ENCODE results near the gene TNC.

TNC gene

DNA sequence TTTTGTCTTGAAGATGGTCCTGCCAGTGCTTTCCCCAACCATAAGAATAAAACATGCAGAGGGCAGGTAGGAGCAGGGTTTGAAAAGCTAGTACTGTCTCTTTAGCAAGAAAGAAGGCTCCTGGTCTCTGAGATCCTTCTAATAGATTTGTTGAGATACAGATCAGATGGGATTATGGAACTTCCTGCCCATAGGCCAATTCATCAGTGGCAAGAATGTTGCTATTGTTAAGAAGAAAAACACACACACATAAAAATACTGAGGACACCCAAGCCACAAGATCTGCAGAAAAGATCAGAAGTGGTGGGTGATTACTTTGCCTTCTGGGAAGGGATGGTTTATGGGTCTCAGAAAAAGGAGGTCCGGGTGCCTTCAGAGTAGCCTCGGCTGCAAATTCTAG, 59.8 kb downstream of the TNC start:
- 85 to 90% methylated on average over 2 of the region's 2 CpGs for WGBS, 2 experiments (ENCODE audit: insufficient coverage in 2 of 2)

GRCh38 chr9:115057559-115057958, 60.4 kb downstream of the TNC start:
- Histone ChIP-seq H3K4me1 (ENCODE audit: control insufficient read depth, insufficient read depth, low read length, poor library complexity, severe bottlenecking) (peaks cover 13% of the 10 kb centered on the region), H3K9me3 (ENCODE audit: control insufficient read depth, low read length) (no peaks in the 10 kb centered on the region), H3K27ac (ENCODE audit: low read depth, low read length, severe bottlenecking) (no peak overlapping the region), H3K36me3 (ENCODE audit: control insufficient read depth, insufficient read depth, low read length) (no peaks in the 10 kb centered on the region), H3K4me3 (ENCODE audit: extremely low read depth, insufficient read depth, low read length, poor library complexity, severe bottlenecking) (no peak overlapping the region)

More for the DNA sequence above, 59.8 kb downstream of the TNC start:
- no peaks in the 10 kb centered on the region for H3K36me3 ChIP-seq (ENCODE audit: control insufficient read depth, insufficient read depth, low read length)
- no peak overlapping the region for H3K27ac ChIP-seq (ENCODE audit: low read depth, low read length, severe bottlenecking)
- H3K4me1 ChIP-seq (ENCODE audit: control insufficient read depth, insufficient read depth, low read length, poor library complexity, severe bottlenecking) = peaks cover 17% of the 10 kb centered on the region
- H3K4me3 ChIP-seq (ENCODE audit: extremely low read depth, insufficient read depth, low read length, poor library complexity, severe bottlenecking) = no peak overlapping the region
- H3K9me3 ChIP-seq (ENCODE audit: control insufficient read depth, low read length) = no peaks in the 10 kb centered on the region

DNA sequence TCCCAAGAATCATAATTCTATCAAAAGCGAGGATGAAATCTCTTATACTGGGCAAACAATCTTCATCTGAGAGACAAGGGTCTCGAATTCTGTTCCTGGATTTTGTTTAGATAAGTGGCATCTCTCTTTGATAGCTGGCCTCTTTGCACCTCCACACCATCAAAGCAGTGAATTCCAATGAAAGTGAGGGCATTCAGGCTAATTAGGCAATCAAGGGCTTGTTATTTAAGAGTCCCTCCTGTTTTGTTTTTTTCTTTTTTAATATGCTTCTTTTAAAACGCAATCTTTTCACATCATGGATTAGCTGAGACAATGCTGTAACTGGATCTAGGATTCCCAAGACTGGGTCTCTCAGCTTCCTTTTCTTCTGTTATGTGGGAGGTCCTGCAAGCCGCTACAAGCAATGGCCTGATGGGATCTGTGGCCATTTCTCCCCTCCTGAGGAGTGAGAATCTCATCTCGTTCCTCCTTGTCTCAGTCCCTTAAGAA, 67.9 kb downstream of the TNC start:
- WGBS, 2 experiments (ENCODE audit: insufficient coverage in 2 of 2) = no CpG with 5 or more reads among the region's 5 CpGs
- Histone ChIP-seq H3K4me1 (ENCODE audit: control insufficient read depth, insufficient read depth, low read length, poor library complexity, severe bottlenecking) (no peaks in the 10 kb centered on the region), H3K4me3 (ENCODE audit: extremely low read depth, insufficient read depth, low read length, poor library complexity, severe bottlenecking) (no peak overlapping the region), H3K9me3 (ENCODE audit: control insufficient read depth, low read length) (no peaks in the 10 kb centered on the region), H3K36me3 (ENCODE audit: control insufficient read depth, insufficient read depth, low read length) (no peaks in the 10 kb centered on the region), H3K27ac (ENCODE audit: low read depth, low read length, severe bottlenecking) (no peak overlapping the region)

GRCh38 chr9:115046824-115047223, 71.1 kb downstream of the TNC start:
- no peaks in the 10 kb centered on the region for H3K9me3 ChIP-seq (ENCODE audit: control insufficient read depth, low read length)
- H3K4me3 ChIP-seq (ENCODE audit: extremely low read depth, insufficient read depth, low read length, poor library complexity, severe bottlenecking) = no peak overlapping the region
- peaks cover 3% of the 10 kb centered on the region for H3K36me3 ChIP-seq (ENCODE audit: control insufficient read depth, insufficient read depth, low read length)
- no peak overlapping the region for H3K27ac ChIP-seq (ENCODE audit: low read depth, low read length, severe bottlenecking)
- 88% methylated on average over 1 of the region's 1 CpG; no CpG with 5 or more reads in 1 of the 2 experiments for WGBS, 2 experiments (ENCODE audit: insufficient coverage in 2 of 2)
- no peaks in the 10 kb centered on the region for H3K4me1 ChIP-seq (ENCODE audit: control insufficient read depth, insufficient read depth, low read length, poor library complexity, severe bottlenecking)

DNA sequence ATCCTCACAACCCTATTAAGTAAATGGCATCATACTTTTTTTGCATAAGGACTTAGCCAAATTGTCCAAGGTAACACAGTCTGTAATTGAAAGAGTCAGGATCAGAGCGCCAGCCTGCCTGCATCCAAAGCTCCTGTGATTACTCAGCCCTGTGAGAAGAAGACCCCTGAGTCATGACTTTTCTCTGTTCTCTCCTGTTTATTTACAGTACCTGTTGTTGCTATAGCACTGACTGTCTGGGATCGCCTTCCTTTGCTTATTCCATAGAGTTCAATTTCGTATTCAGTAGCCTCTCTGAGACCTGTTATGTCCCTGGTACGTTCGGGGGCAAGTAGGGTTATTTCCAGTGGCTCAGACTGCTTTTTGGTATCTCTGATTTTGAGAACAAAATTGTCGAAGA, 71.8 kb downstream of the TNC start:
- H3K4me1 ChIP-seq (ENCODE audit: control insufficient read depth, insufficient read depth, low read length, poor library complexity, severe bottlenecking) = no peaks in the 10 kb centered on the region

GRCh38 chr9:115043632-115044031, 74.3 kb downstream of the TNC start:
- Histone ChIP-seq H3K27ac (ENCODE audit: low read depth, low read length, severe bottlenecking) (no peak overlapping the region), H3K36me3 (ENCODE audit: control insufficient read depth, insufficient read depth, low read length) (peaks cover 9% of the 10 kb centered on the region), H3K4me3 (ENCODE audit: extremely low read depth, insufficient read depth, low read length, poor library complexity, severe bottlenecking) (no peak overlapping the region), H3K9me3 (ENCODE audit: control insufficient read depth, low read length) (no peaks in the 10 kb centered on the region), H3K4me1 (ENCODE audit: control insufficient read depth, insufficient read depth, low read length, poor library complexity, severe bottlenecking) (no peaks in the 10 kb centered on the region)
- 75 to 100% methylated on average over 1 of the region's 3 CpGs for WGBS, 2 experiments (ENCODE audit: insufficient coverage in 2 of 2)

More for the DNA sequence above, 71.8 kb downstream of the TNC start:
- Histone ChIP-seq H3K4me3 (ENCODE audit: extremely low read depth, insufficient read depth, low read length, poor library complexity, severe bottlenecking) (no peak overlapping the region), H3K36me3 (ENCODE audit: control insufficient read depth, insufficient read depth, low read length) (peaks cover 3% of the 10 kb centered on the region), H3K27ac (ENCODE audit: low read depth, low read length, severe bottlenecking) (no peak overlapping the region), H3K9me3 (ENCODE audit: control insufficient read depth, low read length) (no peaks in the 10 kb centered on the region)
- WGBS, 2 experiments (ENCODE audit: insufficient coverage in 2 of 2) = 94 to 97% methylated on average over 5 to 6 of the region's 6 CpGs

DNA sequence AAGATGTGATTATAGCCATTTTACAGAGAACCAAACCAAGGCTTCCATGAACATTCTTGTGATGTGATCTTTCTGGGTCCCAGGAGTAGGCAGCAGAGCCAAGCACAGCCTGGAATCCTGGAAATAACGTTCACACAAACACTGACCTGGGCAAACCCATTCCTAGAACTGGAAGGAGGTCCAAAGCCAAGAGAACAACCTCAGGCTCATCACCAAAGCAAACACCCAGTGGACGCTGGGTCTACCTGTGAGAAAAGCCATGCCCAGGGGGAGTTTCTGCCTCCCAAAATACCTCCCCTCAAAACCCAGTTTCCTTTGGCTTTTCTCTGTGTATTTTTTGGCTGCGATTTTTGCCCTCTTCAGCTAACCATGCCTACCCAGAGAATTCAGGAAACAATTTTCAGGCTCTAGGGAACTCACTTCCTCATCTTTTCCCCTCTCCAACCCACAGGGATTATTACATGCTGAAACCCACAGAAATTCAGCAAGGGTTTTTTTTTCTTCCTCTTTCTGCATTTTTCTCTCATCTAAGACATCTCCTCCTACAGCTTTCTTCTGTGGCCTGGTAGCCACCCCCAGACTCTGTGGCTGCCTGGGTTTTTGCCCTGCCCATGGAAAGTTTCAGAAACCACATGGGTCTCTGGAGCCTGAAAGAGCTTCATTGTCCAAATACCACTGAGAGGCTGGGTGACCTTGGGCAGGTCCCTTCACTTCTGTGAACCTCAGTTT, 75.0 kb downstream of the TNC start:
- Histone ChIP-seq H3K4me1 (ENCODE audit: control insufficient read depth, insufficient read depth, low read length, poor library complexity, severe bottlenecking) (no peaks in the 10 kb centered on the region), H3K9me3 (ENCODE audit: control insufficient read depth, low read length) (no peaks in the 10 kb centered on the region), H3K27ac (ENCODE audit: low read depth, low read length, severe bottlenecking) (no peak overlapping the region), H3K4me3 (ENCODE audit: extremely low read depth, insufficient read depth, low read length, poor library complexity, severe bottlenecking) (no peak overlapping the region), H3K36me3 (ENCODE audit: control insufficient read depth, insufficient read depth, low read length) (peaks cover 12% of the 10 kb centered on the region)
- WGBS, 2 experiments (ENCODE audit: insufficient coverage in 2 of 2) = 79 to 89% methylated on average over 1 to 3 of the region's 3 CpGs

- peaks cover 9% of the 10 kb centered on the region for H3K4me1 ChIP-seq (ENCODE audit: control insufficient read depth, insufficient read depth, low read length, poor library complexity, severe bottlenecking)
- H3K4me3 ChIP-seq (ENCODE audit: extremely low read depth, insufficient read depth, low read length, poor library complexity, severe bottlenecking) = no peak overlapping the region
- H3K36me3 ChIP-seq (ENCODE audit: control insufficient read depth, insufficient read depth, low read length) = peaks cover 19% of the 10 kb centered on the region
- H3K27ac ChIP-seq (ENCODE audit: low read depth, low read length, severe bottlenecking) = no peak overlapping the region
- 88 to 100% methylated on average over 1 to 3 of the region's 4 CpGs for WGBS, 2 experiments (ENCODE audit: insufficient coverage in 2 of 2)
- no peaks in the 10 kb centered on the region for H3K9me3 ChIP-seq (ENCODE audit: control insufficient read depth, low read length)
Measured at GRCh38 chr9:115039516-115040120, 78.3 kb downstream of the TNC start.

GRCh38 chr9:115038178-115038577, 79.8 kb downstream of the TNC start:
- no peak overlapping the region for H3K27ac ChIP-seq (ENCODE audit: low read depth, low read length, severe bottlenecking)

GRCh38 chr9:115036691-115037090, 81.3 kb downstream of the TNC start:
- 81 to 93% methylated on average over 2 of the region's 2 CpGs for WGBS, 2 experiments (ENCODE audit: insufficient coverage in 2 of 2)

More at GRCh38 chr9:115038178-115038577, 79.8 kb downstream of the TNC start:
- Histone ChIP-seq H3K9me3 (ENCODE audit: control insufficient read depth, low read length) (no peaks in the 10 kb centered on the region), H3K36me3 (ENCODE audit: control insufficient read depth, insufficient read depth, low read length) (peaks cover 24% of the 10 kb centered on the region), H3K4me3 (ENCODE audit: extremely low read depth, insufficient read depth, low read length, poor library complexity, severe bottlenecking) (no peak overlapping the region), H3K4me1 (ENCODE audit: control insufficient read depth, insufficient read depth, low read length, poor library complexity, severe bottlenecking) (peaks cover 13% of the 10 kb centered on the region)
- 100% methylated on average over 2 of the region's 2 CpGs; no CpG with 5 or more reads in 1 of the 2 experiments for WGBS, 2 experiments (ENCODE audit: insufficient coverage in 2 of 2)

More at GRCh38 chr9:115036691-115037090, 81.3 kb downstream of the TNC start:
- Histone ChIP-seq H3K4me1 (ENCODE audit: control insufficient read depth, insufficient read depth, low read length, poor library complexity, severe bottlenecking) (peaks cover 23% of the 10 kb centered on the region), H3K27ac (ENCODE audit: low read depth, low read length, severe bottlenecking) (no peak overlapping the region), H3K36me3 (ENCODE audit: control insufficient read depth, insufficient read depth, low read length) (peaks cover 21% of the 10 kb centered on the region), H3K4me3 (ENCODE audit: extremely low read depth, insufficient read depth, low read length, poor library complexity, severe bottlenecking) (no peak overlapping the region), H3K9me3 (ENCODE audit: control insufficient read depth, low read length) (no peaks in the 10 kb centered on the region)
